A172 (cell line): ENCODE measurements around the gene NT5DC3. TPM values are rescaled to one million over a fixed set of nuclear protein-coding genes. Genes with fewer than 3 reads are reported as not detected.

Source experiments
- DNase-seq: peaks from one replicate; pipeline ENCODE4 v3.0.0-alpha.2; 2015; ENCODE audit warnings: low spot score
- total RNA-seq: library from RNA; depleted of rRNA; stranded (reverse); fragments of >200 nt; shearing (Covaris generic); gene quantifications from 2 replicates; pipeline ENCODE4 v1.2.3, GENCODE V29; 2014

NT5DC3 gene
- total RNA-seq, 1 experiment from 2014 or later: 12.6 TPM

DNA sequence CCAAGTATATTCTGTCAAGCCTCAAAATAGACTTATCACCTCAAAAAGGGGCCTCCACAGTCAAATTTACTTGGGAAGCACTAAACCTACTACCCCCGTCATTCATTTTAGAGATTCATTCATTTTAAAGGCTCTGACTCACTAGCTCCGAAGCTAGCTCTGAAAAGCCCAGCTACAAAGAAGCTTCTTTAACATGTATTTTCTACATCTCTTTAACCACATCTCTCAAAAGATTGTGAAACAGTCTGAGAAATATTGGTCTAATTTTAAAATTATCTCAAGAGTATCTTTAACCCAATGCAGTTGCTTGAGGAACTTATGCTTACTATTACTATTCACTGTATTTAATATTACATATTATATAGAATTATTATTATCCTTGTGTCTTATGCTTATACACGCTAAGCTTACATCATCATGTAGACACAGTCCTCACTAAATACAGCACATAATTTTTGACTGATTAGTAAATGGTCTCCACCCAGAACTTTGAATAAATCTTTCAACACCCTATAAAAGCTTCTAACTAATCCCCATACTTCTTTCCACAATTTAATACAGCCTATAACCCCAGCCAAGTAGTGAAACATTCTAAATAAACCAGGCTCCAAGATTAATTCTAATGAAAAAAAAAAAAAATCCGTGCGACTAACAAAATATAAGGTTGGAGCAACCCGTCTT lies 7.8 kb downstream of the NT5DC3 start:
- no peak for DNase-seq

DNA sequence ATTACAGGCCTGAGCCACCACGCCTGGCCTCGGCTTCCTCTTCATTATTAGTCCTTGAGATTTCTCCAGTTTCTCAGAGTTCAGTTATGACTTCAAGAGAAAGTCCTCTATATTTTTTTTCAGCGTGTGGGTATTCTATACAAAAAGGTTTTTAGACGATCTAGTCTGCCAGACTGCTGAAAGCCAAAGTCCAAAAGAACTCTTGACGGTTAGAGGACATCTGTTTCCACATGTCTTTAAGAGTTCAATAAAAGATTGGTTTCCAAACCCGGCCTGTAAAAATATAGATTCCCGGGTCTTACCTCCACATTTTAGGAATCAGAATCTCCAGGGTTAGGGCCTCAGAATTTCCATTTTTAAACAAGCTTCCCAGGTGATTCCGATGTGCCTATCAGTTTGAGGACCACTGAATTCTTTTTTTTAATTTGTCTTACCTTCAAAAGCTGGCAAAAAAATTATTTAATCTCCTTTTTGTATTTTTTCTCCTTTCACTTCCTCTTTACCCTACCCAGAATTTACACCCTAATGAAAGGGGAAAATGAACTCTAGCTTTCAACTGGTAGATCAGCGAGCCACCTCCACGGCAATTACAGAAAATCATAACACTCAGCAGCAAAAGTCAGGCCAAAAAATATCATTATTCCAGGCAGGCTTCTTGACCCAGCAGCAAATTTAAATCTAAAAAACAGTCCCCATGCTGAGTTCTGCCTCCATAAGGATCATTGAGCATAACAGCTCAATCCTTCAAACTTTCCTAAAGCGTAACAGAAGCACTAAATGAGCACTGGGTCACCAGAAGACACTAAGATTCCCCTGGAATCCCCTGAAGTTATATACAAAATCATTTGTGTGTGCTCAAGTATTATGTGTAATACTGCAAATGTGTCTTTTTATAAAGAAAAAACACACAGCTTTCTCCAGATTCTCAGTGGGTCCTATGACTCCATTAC lies 8.7 kb downstream of the NT5DC3 start:
- DNase-seq: no peak

DNA sequence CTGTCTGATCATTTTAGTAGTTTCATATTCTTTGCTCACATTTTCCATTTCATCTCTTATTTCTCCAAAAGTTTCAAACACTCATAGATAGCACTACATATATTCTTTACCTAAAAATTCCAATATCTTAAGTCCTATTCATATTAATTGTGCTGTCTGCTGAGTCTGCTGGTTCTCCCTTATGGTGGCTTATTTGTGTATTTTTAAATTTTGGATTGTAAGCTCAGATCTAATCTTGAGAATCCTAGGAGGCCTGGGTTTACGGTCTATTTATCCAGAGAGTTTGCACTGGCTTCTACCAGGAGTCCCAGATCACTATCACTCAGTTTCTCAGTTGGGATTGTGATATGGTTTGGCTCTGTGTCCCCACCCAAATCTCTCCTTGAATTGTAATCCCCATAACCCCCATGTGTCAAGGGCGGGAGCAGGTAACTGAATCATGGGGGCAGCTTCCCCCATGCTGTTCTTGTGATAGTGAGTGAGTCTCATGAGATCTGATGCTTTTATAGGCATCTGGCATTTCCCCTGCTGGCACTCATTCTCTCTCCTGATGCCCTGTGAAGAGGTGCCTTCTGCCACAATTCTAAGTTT lies 10.2 kb downstream of the NT5DC3 start:
- no peak for DNase-seq

DNA sequence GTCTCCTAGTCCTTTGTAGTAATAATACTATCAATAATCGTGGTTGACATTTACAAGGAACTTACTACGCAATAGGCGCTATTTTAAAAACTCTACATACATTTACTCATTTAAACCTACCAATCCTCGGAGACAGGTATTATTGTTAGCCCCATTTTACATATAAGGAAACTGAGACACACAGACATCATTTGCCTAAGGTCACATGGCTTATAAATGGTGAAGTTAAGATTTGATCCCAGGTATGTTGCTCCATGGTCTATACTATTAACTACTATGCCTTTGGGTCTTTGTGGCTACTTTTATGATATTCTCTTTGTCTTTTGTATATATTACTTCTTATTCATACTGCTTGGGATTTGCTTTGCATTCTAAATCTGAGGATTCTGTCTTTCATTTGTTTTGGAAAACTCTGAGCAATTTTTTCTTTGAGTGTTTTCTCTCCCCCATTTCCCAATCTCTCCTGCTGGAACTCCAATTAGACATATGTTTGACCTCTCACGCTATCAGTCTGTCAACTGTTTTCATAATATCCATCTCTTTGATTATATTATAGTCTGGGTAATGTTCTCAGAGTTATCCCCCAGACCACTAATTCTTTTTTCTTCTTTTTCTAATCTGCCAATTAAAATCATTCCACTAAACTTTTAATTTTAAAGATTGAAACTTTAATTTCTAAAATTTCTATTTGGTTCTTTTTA lies 10.9 kb downstream of the NT5DC3 start:
- no peak for DNase-seq

DNA sequence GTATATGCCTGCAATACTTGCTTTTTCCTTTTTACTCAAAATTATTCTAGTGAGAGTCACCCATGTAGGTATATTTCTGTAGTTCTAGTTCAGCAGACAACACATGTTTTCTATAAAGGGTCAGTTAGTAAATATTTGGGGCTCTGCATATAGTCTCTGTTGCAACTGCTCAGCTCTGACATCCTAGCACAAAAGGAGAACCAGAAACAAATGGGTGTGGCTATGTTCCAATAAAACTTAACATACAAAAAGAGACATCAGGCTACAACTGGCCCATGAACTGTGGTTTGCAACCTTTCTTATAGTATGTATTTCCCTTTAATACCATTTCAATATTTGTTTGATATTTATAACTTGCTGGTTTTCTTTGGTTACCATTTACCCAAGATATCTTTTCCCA lies 11.9 kb downstream of the NT5DC3 start:
- DNase-seq: no peak

DNA sequence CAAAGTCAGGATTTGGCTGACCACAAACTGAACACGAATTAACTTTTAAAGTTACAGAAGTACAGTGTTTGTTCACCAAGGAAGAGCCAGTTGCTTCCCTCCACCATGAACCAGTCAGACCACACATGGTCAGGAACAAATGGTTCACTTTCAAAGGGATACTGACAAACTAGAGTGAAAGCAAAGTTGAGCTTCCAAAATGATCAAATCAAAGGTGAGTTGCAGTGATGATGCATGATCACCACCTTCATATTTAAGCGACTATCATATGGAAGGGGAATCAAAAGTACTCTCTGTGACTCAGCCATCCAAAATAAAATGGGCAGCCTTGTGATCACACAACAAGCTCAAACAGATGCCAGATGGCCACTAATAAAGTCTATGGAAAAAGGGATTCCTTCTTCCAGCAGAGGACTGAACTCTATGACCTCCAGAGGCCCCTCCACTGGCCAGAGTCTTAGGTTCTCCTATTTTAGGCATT lies 13.1 kb downstream of the NT5DC3 start:
- no peak for DNase-seq

DNA sequence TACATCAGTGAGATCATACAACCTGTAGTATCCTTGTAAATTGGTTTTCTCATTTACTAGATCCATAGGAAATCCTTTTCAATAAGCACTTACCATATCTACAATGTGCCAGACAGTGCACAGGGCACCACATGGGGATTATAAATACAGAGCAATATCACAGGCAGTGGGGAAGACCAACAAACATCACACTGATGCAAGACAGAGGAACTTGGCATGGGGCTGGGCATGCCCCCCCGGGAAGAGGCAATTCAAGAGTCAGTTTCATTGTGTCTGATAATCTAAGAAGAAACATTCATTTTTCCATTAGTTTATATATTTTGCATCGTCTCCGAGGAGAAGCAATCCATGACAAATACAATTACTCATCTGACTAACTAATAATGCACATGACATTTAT lies 16.2 kb downstream of the NT5DC3 start:
- DNase-seq: no peak

DNA sequence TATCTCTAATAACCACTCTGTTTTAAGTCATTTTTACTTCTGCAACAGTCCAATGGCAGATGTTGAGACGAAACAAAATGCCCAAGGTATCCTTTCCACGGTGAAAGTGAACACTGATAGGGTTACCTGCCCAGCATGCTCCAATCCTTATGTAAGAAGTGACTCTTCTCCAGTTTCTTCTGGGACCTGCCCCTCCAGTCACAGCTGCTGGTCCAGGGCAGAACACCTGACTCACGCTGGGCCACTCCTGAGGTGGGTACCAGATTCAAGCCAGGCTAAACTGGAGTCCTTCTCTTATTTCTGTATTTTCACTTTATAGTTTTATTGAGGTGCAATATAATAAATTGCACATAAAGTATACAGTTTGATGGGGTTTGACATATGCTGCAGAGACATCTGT lies 16.7 kb downstream of the NT5DC3 start:
- no peak for DNase-seq

DNA sequence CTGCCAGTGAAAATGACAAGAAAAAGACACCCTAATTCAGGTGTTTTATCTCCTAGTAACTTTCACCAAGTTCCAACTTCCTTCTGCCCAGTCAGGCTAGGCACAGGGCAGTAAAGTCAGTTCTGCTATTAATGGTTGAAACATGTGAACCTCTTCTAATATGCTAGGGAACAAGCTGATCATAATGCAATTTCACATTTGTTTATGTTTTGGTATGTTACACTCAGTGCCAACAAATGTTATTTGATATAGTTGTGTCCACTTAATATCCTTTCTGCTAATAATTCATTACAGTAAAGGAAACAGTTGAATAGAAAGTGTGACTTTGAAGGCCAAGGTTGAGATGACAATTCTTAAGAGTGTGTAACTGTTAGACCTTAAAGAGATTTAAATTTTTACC lies 17.2 kb downstream of the NT5DC3 start:
- DNase-seq: no peak

DNA sequence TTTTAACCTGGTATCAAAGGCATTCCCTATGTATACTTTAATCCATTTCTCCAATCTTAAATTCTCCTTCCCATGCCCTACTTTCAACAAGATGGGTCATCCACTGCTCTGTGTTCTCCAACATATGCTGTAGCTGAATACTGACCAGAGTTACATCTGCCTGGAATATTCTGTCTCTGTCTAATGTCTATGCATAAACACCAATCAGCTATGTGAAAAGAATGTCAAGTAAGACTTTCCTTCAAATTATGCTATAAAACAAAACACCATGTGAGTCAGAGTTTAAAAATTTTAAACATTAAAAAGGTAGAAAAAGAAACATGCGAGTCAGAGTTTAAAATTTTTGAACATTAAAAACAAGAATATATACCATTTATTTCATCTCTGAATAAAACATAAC lies 19.3 kb downstream of the NT5DC3 start:
- DNase-seq: no peak

DNA sequence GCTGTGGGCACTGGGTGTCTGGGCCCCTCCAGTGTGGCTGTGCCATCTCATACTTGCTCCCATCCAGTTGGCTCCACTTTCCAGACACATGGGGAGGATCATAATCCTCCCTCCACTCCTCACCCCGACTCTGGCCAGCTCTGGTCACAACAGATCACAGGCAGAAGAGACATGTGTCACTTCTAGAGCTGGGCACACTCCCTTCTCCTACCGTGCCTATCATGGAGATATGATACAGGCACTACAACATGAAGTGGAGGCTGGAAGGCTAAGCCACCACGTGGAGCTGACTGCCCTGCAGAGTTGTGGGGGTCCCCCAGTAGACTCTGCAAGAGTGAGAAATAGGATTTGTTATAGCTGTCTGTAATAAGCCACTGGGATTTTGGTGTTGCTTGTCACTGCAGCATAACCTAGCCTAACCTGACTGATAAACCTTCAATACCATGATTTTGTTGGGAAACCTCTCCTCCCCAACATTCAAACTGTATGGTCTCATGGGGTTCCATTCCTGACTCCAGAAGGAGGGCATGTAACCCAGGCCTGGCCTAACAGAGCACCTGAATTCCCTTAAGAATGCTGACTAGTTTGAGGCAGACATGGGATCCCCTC lies 20.0 kb downstream of the NT5DC3 start:
- DNase-seq: no peak

DNA sequence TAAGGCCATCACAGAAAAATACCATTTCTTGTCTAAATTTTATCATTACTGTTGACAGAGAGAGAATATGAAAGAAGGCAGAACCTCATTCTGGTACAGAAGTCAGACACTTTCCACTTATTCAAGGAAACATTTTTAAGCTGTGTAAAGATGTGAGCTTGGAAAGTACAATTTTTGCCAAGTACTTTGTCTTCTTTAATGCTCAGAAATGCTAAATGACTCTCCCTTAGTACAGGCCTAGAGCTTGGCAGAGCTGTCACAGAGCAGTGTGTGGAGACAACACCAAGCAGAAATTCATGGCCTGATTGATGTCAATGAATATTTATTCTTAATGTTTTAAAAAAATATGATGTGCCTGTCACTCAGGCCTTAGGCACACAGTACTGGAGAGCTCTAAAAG lies 20.7 kb downstream of the NT5DC3 start:
- no peak for DNase-seq

DNA sequence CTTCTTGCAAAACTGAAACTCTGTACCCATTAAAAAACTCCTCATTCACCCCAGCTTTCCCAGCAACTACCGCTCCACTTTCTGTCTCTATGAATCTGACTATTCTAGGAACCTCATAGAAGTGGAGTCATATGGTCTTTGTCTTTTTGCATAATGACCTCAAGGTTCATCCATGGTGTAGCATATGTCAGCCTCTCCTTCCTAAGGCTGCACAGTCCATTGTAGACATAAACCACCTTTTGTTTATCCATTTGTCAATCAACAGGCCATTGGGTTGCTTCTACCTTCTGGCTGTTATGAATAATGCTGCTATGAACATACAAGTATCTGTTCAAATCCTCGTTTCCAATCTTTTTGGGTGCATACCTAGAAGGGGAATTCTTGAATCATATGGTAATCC lies 21.1 kb downstream of the NT5DC3 start:
- no peak for DNase-seq

DNA sequence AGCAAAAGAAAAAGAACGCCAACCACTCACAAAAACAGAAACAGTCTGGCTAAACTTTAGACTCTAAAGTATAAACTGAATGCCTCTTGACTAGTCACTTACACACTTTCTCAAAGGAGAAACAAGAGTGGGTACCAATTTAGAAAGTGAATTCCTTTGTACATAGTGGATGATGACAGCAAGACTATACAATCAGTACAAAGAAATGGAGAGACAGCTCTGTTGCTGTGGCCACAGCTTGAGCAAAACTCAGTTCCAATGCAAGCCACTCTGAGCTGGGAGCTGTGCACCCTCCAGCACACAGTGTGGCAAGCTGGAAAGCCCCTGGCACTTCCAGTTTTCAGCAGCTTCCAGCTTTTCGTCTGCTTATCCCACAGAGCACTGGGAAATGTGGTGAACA lies 21.7 kb downstream of the NT5DC3 start:
- DNase-seq: no peak

DNA sequence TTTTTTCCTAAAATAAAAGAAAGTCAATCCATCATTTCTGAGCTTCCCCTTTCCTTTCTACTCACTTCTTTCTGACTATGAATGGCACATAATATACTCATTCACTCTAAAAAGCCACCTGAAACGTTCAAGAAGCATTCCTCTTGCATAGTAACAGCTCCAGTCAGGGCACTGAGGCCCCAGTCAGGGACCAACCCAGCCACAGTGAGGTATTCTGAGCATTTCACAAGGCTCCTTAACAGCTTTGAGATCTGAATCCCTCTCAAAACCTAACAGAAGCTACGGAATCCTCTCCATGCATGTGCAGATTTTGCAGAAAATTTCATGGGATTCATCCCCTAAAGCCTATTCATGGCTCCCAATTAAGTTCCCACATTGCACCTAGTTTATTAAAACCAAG lies 23.2 kb downstream of the NT5DC3 start:
- no peak for DNase-seq

DNA sequence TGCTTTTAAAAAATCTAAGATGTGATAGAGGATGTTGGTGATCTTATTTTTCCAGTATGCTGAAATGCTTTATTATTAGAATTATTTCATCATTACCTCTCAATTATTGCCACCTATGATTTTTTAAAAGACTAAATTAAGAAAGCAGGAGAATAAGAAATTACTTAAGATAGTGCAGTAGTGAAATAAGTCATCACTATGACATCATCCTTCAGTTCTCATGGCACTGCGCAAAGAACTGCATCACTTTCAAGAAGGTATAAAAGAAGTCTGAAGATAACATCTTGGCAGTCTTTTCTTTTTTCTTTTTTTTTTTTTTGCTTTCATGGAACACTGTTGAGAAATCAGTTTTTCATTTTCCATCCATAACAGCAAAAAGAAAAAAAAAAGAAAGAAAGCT lies 24.4 kb downstream of the NT5DC3 start:
- no peak for DNase-seq

DNA sequence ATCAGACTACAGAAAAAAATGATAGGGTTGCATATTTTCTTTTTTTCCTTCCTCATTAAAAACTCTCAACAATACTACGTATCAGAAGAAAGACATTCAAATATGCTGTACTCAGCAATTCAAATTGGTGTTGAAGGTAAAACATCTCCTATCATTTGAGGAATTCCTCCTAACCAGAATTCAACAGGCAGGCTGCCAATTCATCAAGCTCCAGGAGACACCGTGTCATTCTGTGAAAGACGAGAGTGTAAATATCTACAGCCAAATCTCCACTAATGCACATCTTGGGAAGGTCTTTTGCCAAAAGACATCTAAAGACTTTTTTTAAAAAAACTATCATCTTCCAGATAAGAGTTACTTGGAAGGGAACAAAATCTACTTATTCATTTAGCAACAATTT lies 26.6 kb downstream of the NT5DC3 start:
- no peak for DNase-seq

DNA sequence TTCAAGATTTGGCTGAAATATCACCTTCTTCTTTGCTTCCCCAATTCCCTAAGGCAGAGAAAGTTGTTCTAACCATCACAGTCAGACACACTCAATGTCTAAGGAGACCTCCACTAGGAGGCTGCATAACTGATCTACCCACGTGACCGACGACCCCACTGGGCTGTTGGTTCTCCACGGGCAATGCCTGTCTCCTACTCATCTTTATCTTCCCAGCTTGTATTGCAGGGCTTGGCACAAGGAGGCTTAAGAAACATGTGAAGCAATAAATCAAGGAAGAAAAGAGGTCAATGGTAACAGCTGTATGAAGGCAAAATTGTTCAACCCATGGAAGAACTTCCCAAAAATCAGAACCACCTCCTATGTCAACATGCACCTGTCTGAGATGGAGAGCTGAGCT lies 27.1 kb downstream of the NT5DC3 start:
- no peak for DNase-seq

DNA sequence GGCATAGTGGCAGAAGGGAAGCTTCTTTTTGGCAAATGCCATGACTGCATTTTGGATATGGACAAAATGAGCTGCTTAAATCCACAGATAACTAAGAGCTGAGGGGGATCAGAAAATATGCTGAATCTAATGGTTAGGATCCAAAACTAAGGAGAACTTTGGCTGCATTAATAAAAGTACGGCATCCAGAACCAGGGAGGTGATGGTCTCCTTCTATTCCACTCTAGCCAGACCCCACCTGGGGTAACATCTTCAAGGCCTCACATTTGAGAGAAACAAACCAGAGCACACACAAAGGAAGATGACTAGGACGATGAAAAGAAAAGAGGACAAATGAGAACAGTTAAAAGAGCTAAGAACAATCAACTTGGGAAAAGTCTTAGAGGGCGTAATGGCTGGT lies 27.6 kb downstream of the NT5DC3 start:
- no peak for DNase-seq

DNA sequence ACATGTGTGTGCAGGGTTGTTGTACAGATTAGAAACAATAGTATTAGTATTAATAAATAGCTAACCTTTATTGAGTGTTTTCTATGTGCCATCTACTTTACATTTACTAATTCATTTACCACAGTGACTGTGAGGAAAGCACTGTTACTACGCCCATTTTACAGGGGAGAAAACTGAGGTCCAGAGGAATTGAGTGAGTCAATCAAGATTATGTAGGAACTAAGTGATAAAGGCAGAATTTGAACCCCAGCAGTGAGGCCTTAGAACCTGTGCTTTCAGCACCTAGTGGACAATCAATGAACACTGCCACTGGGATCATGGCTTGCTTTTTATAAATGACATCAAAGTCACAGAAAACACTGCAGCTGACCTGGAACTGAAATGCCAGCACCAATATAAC lies 28.2 kb downstream of the NT5DC3 start:
- DNase-seq: no peak

DNA sequence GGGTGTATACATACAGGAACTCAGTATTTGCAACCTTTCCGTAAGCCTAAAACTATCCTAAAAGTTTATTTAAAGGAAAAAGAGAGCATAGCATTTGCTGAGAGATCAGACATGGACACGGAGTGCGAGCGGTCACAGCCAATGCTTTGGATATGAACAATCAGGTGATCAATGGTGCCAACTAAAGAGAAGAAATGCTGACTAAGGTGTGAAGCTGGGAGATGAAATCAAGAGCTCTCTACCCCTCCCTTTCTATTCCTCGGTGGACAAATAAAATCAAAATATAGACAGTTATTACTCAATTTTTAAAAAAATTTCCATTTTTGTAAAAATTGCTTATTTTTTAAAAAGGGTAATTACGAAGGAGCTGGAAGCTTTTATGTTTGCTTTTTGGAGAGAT lies 29.2 kb downstream of the NT5DC3 start:
- no peak for DNase-seq

DNA sequence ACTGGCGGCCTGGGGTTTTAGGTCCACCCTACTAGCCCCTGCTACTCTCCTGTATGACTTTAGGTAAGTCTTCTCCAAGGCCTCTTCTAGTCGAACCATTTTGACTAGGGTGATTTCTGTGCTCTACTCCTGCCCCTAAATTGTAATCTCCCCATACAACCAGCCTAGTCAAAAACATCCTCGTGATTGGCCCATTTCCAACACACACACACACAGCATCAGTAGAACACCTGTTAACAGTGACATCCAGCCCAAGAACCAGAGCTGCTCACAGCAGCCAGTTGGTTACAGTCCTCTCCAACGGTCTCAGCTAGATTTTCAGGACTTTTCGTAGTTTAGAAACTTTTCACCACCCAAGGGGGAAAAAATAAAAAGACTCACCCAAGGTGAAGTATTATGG lies 30.9 kb downstream of the NT5DC3 start:
- no peak for DNase-seq
